ENCODE data around the gene PI4KA.

DNA sequence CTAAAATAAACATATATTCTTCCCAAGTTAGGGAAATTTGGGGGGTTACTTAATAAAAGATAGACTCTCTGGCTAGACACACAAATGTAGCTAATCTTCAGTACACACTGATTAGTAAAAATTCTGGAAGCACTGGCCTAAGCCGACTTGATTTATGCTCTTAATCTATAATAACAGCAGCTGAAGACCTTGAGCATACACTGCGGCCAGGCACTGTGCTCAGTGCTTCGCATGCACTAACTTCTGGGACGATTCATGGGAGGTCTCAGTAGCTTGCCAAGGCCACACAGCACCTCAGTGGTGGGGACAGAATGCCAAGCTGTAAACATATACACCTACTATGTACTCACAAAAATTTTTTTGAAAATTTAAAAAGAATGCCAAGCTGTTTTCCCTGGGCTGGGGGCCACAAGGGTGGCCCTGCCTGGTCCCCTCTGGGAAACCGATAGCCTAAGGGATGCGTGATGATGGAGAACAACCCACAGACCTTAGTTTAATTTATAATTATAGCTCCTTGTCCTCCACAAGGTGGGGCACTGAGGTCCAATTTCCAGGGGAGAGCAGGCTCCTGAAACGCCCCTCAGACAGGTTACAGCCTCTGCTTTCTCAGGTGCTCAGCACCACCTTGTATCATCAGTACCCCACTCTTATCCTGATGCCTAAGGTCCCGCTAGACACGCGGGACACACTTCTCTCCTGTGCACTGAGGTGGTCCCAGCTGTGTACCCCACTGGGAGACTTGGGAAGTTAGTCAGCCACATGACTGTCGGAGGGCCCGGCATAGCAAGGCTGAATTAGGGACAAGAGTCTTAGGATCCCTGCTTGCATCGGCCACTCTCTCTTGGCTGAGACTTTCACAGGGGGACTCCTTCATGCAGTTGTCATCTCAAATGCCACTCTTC is 64.6 kb downstream of the PI4KA start:
- TF ChIP-seq CTCF (IDR thresholded peaks at IDR 0.05) (no peak), POLR2AphosphoS5 (IDR thresholded peaks at IDR 0.05) (no peak)

All from breast epithelium (tissue), 3 donors.